DOHH2 (cell line): Measurements from ENCODE around the gene KCNQ1.

ENCODE experiments used
- CTCF ChIP-seq: fragments of 200-600 bp; sonication (generic); IDR thresholded peaks from one replicate; pipeline ENCODE4 v1.5.1; 2014; ENCODE audit warnings: antibody characterized with exemption, mild to moderate bottlenecking, low read depth, low read length; ENCODE audit not compliant: poor library complexity, severe bottlenecking
- EZH2phosphoT487 ChIP-seq: fragments of 200-600 bp; sonication (generic); IDR thresholded peaks from 2 replicates; pipeline ENCODE4 v1.6.1; 2017; ENCODE audit warnings: borderline replicate concordance, mild to moderate bottlenecking, antibody characterized with exemption, low read length, moderate library complexity, mixed read lengths

GRCh38 chr11:2701898-2702434 lies 257.2 kb downstream of the KCNQ1 start:
- TF ChIP-seq CTCF (no peak), EZH2phosphoT487 (no peak)
